Measurements from ENCODE around the gene STK11IP.
A peak's percentile ranks its signal among the peaks of the same experiment; 100 is the strongest.

Gene STK11IP

GRCh38 chr2:219636941-219637841 lies 39.5 kb downstream of the STK11IP start:
- H3K4me2 ChIP-seq (ENCODE audit: low read length) = no peak overlapping the region
- no peaks in the 10 kb centered on the region for H4K20me1 ChIP-seq (ENCODE audit: control insufficient read depth, insufficient read depth, low read depth, low read length)
- no peaks in the 10 kb centered on the region for H3K27me3 ChIP-seq (ENCODE audit: control insufficient read depth, low read length)
- H3F3A ChIP-seq (ENCODE audit: control insufficient read depth, insufficient read depth) = no peaks in the 10 kb centered on the region
- no peaks in the 10 kb centered on the region for H3K79me2 ChIP-seq (ENCODE audit: control insufficient read depth, low read length)
- H3K36me3 ChIP-seq (ENCODE audit: control insufficient read depth, low read length) = no peaks in the 10 kb centered on the region
- no peak overlapping the region for H3K4me3 ChIP-seq (ENCODE audit: low read length)
- TF ChIP-seq EZH2phosphoT487 (IDR thresholded peaks at IDR 0.05; ENCODE audit: borderline replicate concordance, low read length) (no peak), CTCF (IDR thresholded peaks at IDR 0.05; ENCODE audit: low read depth, low read length, poor library complexity, severe bottlenecking) (no peak)
- no peak overlapping the region for H3K27ac ChIP-seq (ENCODE audit: low read depth, low read length)
- no peaks in the 10 kb centered on the region for H3K9me2 ChIP-seq (replicated peaks; ENCODE audit: control insufficient read depth, low read length)
- no peaks in the 10 kb centered on the region for H3K9me3 ChIP-seq (ENCODE audit: control insufficient read depth, insufficient read depth, low read length)
- H3K4me1 ChIP-seq (ENCODE audit: control insufficient read depth, low read length) = peaks cover 2% of the 10 kb centered on the region; the same call in 1 of the 2 replicates

- H3K4me2 ChIP-seq (ENCODE audit: low read length) = no peak overlapping the region
- no peak overlapping the region for H3K27ac ChIP-seq (ENCODE audit: low read depth, low read length)
- H3K36me3 ChIP-seq (ENCODE audit: control insufficient read depth, low read length) = no peaks in the 10 kb centered on the region
- no peaks in the 10 kb centered on the region for H3K9me2 ChIP-seq (replicated peaks; ENCODE audit: control insufficient read depth, low read length)
- H4K20me1 ChIP-seq (ENCODE audit: control insufficient read depth, insufficient read depth, low read depth, low read length) = no peaks in the 10 kb centered on the region
- H3K4me1 ChIP-seq (ENCODE audit: control insufficient read depth, low read length) = peaks cover 7% of the 10 kb centered on the region
- H3F3A ChIP-seq (ENCODE audit: control insufficient read depth, insufficient read depth) = no peaks in the 10 kb centered on the region
- H3K79me2 ChIP-seq (ENCODE audit: control insufficient read depth, low read length) = no peaks in the 10 kb centered on the region
- H3K4me3 ChIP-seq (ENCODE audit: low read length) = no peak overlapping the region
- TF ChIP-seq EZH2phosphoT487 (IDR thresholded peaks at IDR 0.05; ENCODE audit: borderline replicate concordance, low read length) (no peak), CTCF (IDR thresholded peaks at IDR 0.05; ENCODE audit: low read depth, low read length, poor library complexity, severe bottlenecking) (no peak)
- H3K9me3 ChIP-seq (ENCODE audit: control insufficient read depth, insufficient read depth, low read length) = no peaks in the 10 kb centered on the region
- H3K27me3 ChIP-seq (ENCODE audit: control insufficient read depth, low read length) = no peaks in the 10 kb centered on the region
Measured at GRCh38 chr2:219637842-219638185, 40.2 kb downstream of the STK11IP start.

- Histone ChIP-seq H3F3A (ENCODE audit: control insufficient read depth, insufficient read depth) (no peaks in the 10 kb centered on the region), H3K36me3 (ENCODE audit: control insufficient read depth, low read length) (no peaks in the 10 kb centered on the region), H3K79me2 (ENCODE audit: control insufficient read depth, low read length) (no peaks in the 10 kb centered on the region), H3K9me3 (ENCODE audit: control insufficient read depth, insufficient read depth, low read length) (no peaks in the 10 kb centered on the region), H3K9me2 (replicated peaks; ENCODE audit: control insufficient read depth, low read length) (no peaks in the 10 kb centered on the region), H4K20me1 (ENCODE audit: control insufficient read depth, insufficient read depth, low read depth, low read length) (no peaks in the 10 kb centered on the region), H3K4me1 (ENCODE audit: control insufficient read depth, low read length) (peaks cover 11% of the 10 kb centered on the region), H3K4me3 (ENCODE audit: low read length) (no peak overlapping the region), H3K4me2 (ENCODE audit: low read length) (no peak overlapping the region), H3K27me3 (ENCODE audit: control insufficient read depth, low read length) (no peaks in the 10 kb centered on the region), H3K27ac (ENCODE audit: low read depth, low read length) (no peak overlapping the region)
- TF ChIP-seq CTCF (IDR thresholded peaks at IDR 0.05; ENCODE audit: low read depth, low read length, poor library complexity, severe bottlenecking) = peak; percentile 15
- no peak for TF ChIP-seq EZH2phosphoT487 (IDR thresholded peaks at IDR 0.05; ENCODE audit: borderline replicate concordance, low read length)
Measured at GRCh38 chr2:219638217-219638947, 40.7 kb downstream of the STK11IP start.
